HG03039 (cell line): ENCODE measurements around the gene FBH1.
"Not testable (repeated sequence)": the region's sequence is repeated elsewhere in the genome, so short reads cannot be mapped to it uniquely, and the experiment has no call there.

Experiments
- ATAC-seq: cut with Tn5 transposase; IDR thresholded peaks from one replicate; pipeline ENCODE4 v1.9.1; 2021; ENCODE audit warnings: mild to moderate bottlenecking, moderate library complexity; ENCODE audit not compliant: unreplicated experiment

Gene FBH1

GRCh38 chr10:5902511-5903274, 12.7 kb downstream of the FBH1 start:
- ATAC-seq: no peak

GRCh38 chr10:5903563-5903962, 13.5 kb downstream of the FBH1 start:
- no peak for ATAC-seq

DNA sequence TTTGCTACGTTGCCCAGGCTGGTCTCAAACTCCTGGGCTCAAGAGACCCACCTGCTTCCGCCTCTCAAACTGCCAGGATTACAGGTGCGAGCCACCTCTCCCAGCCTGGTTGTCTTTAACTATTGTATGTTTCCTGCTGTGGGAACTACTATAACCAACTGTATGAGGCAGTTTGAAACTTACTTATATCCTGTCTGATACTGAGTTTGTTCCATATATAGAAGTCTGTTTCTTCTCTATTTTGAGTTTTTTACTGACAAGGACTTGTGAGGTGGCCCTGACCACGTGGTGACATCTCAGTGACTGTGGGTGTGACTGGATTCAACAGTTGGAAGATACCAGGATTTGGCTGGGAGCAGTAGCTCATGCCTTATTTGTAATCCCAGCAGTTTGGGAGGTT, 14.2 kb downstream of the FBH1 start:
- peak; percentile 89 for ATAC-seq

DNA sequence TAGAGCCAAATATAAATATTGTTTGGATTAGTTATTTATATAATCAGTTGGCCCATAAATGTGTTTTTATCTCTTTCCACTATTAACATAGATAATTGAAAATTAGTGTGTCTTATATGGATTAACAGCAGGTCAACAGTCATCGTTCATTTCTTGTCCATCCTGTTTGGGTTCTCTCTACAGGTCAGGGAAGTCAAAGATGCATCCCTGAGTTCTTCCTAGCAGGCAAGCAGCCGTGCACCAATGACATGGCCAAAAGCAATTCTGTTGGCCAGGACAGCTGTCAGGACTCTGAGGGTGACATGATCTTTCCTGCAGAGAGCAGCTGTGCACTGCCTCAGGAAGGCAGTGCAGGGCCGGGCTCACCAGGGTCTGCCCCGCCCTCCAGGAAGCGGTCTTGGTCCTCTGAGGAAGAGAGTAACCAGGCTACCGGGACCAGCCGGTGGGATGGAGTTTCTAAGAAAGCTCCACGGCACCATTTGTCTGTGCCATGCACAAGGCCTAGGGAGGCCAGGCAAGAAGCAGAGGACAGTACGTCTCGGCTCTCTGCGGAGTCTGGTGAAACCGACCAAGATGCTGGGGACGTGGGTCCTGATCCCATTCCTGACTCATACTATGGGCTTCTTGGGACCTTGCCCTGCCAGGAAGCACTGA, 15.9 kb downstream of the FBH1 start:
- ATAC-seq: no peak

GRCh38 chr10:5906651-5907050, 16.6 kb downstream of the FBH1 start:
- ATAC-seq: no peak

- not testable (repeated sequence) for ATAC-seq
These were observed 18.6 kb downstream of the FBH1 start for GRCh38 chr10:5908676-5909075.

DNA sequence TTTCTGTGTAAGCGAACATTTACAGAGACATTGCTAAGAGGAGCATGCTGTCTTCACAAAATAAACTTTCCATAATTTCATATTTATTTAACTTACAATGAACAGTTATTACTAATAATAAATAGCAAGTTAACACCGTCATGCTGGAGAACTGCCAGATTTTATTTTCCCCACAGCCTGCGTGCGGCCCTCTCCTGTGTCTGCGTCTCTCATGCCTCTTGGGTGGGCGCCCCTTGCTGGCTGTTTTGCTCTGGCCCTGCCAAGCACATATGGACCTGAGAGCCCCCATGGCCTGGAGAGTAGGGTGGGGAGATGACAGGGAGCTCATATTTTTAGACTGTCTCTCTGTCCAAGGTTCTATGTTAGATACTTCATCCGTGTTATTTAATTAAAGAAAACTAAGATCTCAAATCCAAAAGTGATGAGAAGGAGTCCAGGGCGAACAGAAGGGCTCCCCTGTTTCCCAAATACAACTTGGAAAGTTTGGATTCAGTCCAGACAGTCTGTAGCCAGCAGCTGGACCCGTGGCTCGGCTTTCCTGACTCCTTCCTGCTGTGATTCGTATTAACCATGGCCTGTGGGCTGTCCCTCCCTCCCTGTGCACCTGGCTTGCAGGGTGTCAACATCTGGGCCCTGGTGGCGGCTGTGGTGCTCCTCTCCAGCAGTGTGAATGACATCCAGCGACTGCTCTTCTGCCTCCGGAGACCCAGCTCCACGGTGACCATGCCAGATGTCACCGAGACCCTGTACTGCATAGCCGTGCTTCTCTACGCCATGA, 20.5 kb downstream of the FBH1 start:
- no peak for ATAC-seq

- no peak for ATAC-seq
These were observed 21.6 kb downstream of the FBH1 start for GRCh38 chr10:5911670-5912069.

DNA sequence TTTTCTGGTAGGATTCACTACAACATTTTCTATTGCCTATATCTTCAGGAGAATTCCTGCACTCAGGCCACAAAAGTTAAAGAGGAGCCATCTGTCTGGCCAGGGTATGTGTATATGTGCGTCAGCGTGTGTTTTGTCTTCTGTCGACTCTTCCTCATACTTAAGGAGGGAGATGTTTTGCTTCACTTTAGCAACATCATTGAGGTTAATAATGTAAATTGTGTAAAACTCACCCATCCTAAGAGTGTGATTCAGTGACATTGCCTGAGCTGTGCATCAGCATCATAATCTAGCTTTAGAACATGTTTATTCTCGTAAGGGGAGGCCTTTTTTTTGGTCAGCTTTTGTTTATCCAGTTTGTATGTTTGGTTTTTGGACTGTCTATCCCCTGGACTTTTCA, 23.7 kb downstream of the FBH1 start:
- no peak for ATAC-seq

DNA sequence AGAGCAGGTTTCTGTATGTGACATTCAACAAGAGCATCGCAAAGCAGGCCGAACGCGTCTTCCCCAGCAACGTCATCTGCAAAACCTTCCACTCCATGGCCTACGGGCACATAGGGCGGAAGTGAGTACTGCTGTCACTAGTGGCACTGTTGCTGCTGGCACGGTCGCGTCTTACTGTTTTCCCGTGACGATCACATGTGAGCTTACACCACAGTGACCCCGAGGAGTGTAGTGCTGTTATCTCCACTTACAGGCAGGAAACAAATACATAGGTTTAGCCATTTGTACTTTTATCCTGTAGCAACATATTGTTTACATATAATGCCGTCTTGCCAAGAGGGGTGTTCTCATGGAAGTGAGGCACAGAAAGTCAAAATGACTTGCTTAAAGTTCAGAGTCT, 25.4 kb downstream of the FBH1 start:
- ATAC-seq: no peak

DNA sequence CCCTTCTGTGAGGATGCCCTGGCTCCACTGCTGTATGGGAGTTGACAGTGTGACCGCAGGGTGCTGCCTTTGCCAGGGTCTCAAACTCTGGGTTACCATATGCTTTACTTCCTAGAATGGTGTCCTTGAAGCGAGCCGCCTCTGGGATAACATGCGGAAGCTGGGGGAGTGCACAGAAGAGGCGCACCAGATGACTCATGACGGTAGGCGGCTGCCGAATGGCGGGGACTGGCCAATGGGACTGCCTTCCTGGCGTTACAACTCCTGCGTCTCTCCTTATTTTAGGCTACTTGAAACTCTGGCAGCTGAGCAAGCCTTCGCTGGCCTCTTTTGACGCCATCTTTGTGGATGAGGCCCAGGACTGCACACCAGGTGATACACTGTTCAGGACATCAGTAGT, 27.3 kb downstream of the FBH1 start:
- no peak for ATAC-seq

DNA sequence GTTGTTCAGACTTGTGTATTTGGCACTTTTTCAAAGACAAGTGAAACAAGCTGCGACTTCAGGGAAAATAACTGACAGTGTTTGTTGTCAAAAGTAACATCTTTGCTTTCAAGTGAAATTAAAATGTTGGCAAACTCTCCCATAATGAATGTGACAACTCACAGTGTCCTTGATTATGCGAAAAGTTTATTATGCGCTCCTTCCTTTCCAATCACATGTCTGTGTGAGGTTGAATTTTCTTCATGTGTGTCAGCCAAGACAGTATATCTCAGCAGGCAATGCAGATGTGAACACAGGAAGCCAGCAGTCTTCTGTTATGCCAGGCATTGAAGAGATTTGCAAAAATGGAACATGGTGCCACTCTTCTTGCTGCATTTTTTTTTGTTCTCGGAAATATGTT, 28.7 kb downstream of the FBH1 start:
- no peak for ATAC-seq

GRCh38 chr10:5919568-5919967, 29.5 kb downstream of the FBH1 start:
- ATAC-seq: no peak

- ATAC-seq: no peak
These were observed 31.7 kb downstream of the FBH1 start for GRCh38 chr10:5921746-5922145.

GRCh38 chr10:5924889-5925288, 34.8 kb downstream of the FBH1 start:
- ATAC-seq: no peak

GRCh38 chr10:5927306-5927705, 37.3 kb downstream of the FBH1 start:
- ATAC-seq: no peak

DNA sequence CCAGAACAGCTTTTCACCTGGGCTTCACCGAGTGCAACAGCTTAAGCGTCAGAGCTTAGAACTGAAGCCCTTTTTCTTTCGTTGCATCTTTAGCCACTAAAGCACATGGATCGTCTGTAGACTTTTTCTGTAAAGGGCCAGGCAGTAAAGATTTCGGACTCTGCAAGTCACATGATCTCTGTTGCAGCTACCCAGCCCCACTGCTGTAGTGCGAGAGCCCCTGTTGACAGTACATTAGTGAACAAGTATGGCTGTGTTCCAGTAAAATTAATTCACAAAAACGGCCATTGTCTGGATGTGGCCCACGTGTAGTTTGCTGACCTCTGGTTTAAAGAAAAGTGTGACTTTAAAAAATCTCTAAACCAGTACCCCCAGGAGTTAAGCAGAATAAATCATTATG, 39.4 kb downstream of the FBH1 start:
- ATAC-seq: no peak

DNA sequence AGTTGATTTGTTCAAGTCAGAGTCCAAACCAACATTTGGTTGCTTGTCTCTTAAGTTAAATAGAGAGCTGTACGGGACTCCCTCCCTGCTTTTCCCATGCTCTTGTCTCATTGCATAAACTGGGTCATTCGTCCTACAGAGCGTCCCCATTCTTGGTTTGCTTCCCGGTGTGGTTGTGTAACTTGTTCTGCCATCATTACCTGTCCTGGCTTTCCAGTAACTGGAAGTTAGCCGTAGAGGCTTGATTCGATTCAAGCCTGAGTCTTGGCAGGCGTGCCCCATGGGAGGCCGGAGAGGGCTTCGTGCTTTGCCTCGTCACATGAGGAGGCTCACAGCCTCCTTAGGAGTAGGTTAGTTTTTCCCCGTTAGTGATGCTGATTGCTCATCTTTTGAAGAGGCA, 40.2 kb downstream of the FBH1 start:
- no peak for ATAC-seq

DNA sequence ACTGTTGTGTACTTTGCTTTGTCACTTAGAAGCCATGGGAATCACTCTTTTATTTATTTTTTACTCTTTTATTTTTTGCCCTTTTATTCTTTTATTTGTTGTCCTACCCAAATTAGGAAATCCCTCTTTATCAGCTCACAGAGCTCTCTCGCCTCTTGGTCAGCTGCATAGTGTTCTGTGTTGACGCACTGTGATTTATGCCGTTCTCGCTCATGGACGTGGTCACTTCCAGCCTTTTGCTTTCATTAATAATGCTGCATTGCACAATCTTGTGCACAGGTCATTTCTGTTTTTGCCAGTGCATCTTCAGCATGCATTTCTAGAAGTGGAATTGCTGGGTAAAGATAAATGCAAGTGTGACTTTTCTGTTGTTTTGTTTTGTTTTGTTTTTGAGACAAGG, 42.3 kb downstream of the FBH1 start:
- ATAC-seq: no peak

GRCh38 chr10:5933909-5934546, 44.0 kb downstream of the FBH1 start:
- no peak for ATAC-seq

GRCh38 chr10:5935628-5936027, 45.6 kb downstream of the FBH1 start:
- no peak for ATAC-seq
